ENCODE results near the gene BABAM2.

Gene BABAM2

DNA sequence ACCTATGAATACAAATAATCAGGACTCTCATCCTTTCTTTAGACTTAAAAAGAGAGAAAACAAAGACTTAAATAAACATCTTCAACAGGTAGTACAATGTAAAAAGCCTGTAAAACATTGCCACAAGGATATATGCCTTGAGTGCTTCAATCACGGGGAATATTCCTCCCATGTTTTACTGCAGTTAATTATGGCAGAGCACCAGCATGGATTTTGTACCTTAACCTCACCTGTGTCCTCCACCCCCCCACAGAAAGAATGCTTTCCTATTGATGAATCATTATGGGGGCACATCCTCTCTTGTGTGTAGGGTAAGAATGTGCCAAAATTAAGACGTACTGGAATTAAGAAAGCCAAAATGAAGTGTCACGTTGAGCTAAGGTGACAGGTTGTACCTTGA, 312.2 kb downstream of the BABAM2 start:
- DNase-seq (ENCODE audit: low read depth): no peak
- TF ChIP-seq CTCF (IDR thresholded peaks at IDR 0.05; ENCODE audit: low read depth, low read length, missing control alignments): no peak
- H3K4me3 ChIP-seq (ENCODE audit: low read depth, low read length): no peak overlapping the region

GRCh38 chr2:28206762-28207161, 316.2 kb downstream of the BABAM2 start:
- no peak for DNase-seq (ENCODE audit: low read depth)
- TF ChIP-seq CTCF (IDR thresholded peaks at IDR 0.05; ENCODE audit: low read depth, low read length, missing control alignments): no peak
- H3K4me3 ChIP-seq (ENCODE audit: low read depth, low read length): no peak overlapping the region

- no peak overlapping the region for H3K4me3 ChIP-seq (ENCODE audit: low read depth, low read length)
- TF ChIP-seq CTCF (IDR thresholded peaks at IDR 0.05; ENCODE audit: low read depth, low read length, missing control alignments): no peak
- no peak for DNase-seq (ENCODE audit: low read depth)
These were observed 318.7 kb downstream of the BABAM2 start for GRCh38 chr2:28209261-28209691.

DNA sequence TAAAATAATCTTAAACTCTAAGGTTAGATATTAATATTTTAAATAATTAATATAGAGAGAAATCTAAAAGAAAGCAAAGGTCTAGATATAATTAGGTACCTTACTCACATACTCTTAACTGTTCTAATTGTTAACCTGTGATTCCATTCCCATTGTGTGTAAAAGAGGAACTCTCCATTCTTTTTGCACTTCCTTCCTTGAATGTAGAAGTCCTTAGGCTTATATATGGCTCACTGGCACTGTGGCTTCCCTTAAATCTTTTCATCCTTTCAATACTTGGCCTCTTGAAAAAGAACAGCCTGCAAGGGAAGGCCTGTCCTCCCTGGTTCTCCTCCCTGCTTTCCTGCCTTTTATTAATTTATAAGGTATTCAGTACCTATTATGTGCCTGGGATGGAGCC, 319.3 kb downstream of the BABAM2 start:
- no peak for DNase-seq (ENCODE audit: low read depth)
- TF ChIP-seq CTCF (IDR thresholded peaks at IDR 0.05; ENCODE audit: low read depth, low read length, missing control alignments): no peak
- no peak overlapping the region for H3K4me3 ChIP-seq (ENCODE audit: low read depth, low read length)

DNA sequence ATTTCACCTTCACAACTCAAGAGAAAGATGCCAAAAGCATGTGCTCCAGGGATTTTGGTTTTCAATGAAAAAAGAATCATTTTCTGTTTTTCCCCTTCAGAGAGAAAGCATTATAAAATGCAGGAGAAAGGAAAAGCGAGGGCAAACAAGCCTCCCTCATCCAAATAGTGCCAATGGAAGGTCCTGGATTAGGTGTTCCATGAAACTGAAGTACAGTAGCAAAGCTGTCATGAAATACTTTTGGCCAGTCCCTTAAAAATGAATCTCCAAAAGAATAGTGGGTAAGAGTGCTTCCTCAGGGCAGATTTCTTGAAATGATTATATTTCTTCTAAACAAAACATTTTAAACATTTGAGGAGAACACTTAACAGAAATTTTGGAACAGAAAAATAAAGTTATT, 320.0 kb downstream of the BABAM2 start:
- DNase-seq (ENCODE audit: low read depth): no peak
- no peak for TF ChIP-seq CTCF (IDR thresholded peaks at IDR 0.05; ENCODE audit: low read depth, low read length, missing control alignments)

DNA sequence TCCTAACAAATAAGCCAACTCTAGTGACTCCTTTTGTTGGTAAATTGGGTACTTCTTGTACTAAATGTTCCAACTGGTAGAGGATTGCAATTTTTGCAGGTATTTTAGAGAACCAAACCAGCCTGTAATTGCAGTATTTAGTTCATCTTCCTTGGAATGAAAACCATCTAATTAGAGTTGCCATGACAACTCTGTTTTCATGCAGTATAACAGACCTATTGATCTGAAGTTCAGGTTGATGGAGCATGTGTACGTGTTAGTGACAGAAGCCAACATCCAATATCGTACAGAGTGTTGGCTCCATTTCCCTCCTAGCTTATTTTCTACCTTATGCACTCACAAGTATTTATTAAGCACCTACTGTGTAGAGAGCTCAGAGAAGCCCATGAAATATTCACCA, 325.8 kb downstream of the BABAM2 start:
- no peak overlapping the region for H3K4me3 ChIP-seq (ENCODE audit: low read depth, low read length)
- TF ChIP-seq CTCF (IDR thresholded peaks at IDR 0.05; ENCODE audit: low read depth, low read length, missing control alignments): no peak
- DNase-seq (ENCODE audit: low read depth): no peak

More for the DNA sequence above, 320.0 kb downstream of the BABAM2 start:
- no peak overlapping the region for H3K4me3 ChIP-seq (ENCODE audit: low read depth, low read length)

DNA sequence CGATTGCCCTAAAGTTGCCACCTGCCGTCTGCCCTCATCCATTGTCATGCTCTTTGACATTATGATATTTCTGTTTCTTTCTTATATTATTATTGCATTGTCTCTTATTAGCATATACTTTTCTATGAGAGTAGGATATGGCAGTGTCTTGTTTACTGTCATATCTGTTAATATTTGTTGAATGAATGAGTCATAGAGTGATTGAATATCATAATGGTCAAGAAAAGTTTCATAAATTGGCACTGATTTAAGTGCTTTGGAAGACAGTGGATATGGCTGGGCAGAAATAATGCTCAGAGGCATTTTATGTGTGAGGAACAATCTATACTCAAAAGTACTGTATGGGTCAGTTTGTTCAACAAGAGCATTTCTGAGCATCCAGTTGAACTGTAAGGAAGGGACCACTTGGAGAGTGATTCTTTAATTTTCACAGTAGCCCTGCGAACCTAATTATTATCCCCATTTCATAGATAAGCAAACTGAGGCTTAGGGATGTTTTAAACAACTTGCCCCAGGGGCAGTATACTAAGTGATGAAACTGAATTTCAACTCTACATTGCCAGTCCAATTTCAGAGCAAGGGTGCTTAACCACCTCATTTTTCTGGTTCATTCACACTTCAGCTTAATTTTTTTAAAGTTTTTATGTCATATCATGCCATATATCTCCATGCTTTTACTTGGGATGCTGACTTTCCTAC, 326.7 kb downstream of the BABAM2 start:
- no peak for TF ChIP-seq CTCF (IDR thresholded peaks at IDR 0.05; ENCODE audit: low read depth, low read length, missing control alignments)
- H3K4me3 ChIP-seq (ENCODE audit: low read depth, low read length): no peak overlapping the region
- no peak for DNase-seq (ENCODE audit: low read depth)
